Activated CD4-positive, CD25-positive, alpha-beta regulatory T cell treated with anti-CD3 and anti-CD28 coated beads, Interleukin-2, amount 50 U/mL, for 24 hours (primary cell): Measurements from ENCODE around the gene ARHGAP44.

Source experiments
- ATAC-seq, 2 donors: fragments of 150-1000 bp; cut with Tn5 transposase; one replicate each; pipeline ENCODE4 v1.10.0; 2021; ENCODE audit warnings: mild to moderate bottlenecking in 1 of 2, moderate library complexity in 1 of 2

ARHGAP44 gene

GRCh38 chr17:12996941-12997340 is 207.6 kb downstream of the ARHGAP44 start:
- no peak for ATAC-seq

GRCh38 chr17:12998461-12998860 is 209.2 kb downstream of the ARHGAP44 start:
- ATAC-seq: no peak

GRCh38 chr17:12998874-12999273 is 209.6 kb downstream of the ARHGAP44 start:
- no peak for ATAC-seq

- ATAC-seq: no peak
Observed at GRCh38 chr17:13000561-13000960, 211.3 kb downstream of the ARHGAP44 start.

- no peak for ATAC-seq
Observed at GRCh38 chr17:13001991-13002615, 212.8 kb downstream of the ARHGAP44 start.

- ATAC-seq: peak in 1 of 2 donors; percentile 35
Observed at GRCh38 chr17:13002761-13003453, 213.6 kb downstream of the ARHGAP44 start.

GRCh38 chr17:13003454-13003851 is 214.2 kb downstream of the ARHGAP44 start:
- peak in 1 of 2 donors; percentile 32 for ATAC-seq

GRCh38 chr17:13003927-13004326 is 214.6 kb downstream of the ARHGAP44 start:
- no peak for ATAC-seq

GRCh38 chr17:13004336-13004735 is 215.0 kb downstream of the ARHGAP44 start:
- ATAC-seq: no peak

GRCh38 chr17:13005530-13005929 is 216.2 kb downstream of the ARHGAP44 start:
- no peak for ATAC-seq

- no peak for ATAC-seq
Observed at GRCh38 chr17:13008461-13008860, 219.2 kb downstream of the ARHGAP44 start.

GRCh38 chr17:13010959-13011358 is 221.7 kb downstream of the ARHGAP44 start:
- no peak for ATAC-seq

- ATAC-seq: no peak
Observed at GRCh38 chr17:13014801-13015200, 225.5 kb downstream of the ARHGAP44 start.

- peak in 1 of 2 donors; percentile 11 for ATAC-seq
Observed at GRCh38 chr17:13016881-13017654, 227.8 kb downstream of the ARHGAP44 start.

GRCh38 chr17:13017655-13018459 is 228.6 kb downstream of the ARHGAP44 start, which contains the start of gene ELAC2:
Gene ELAC2 (minus strand): TSS chr17:13018027. CDS start chr17:13017947, 80 bp downstream.
- ATAC-seq: peak; percentile 98 to 99

- no peak for ATAC-seq
Observed at GRCh38 chr17:13024016-13024415, 234.7 kb downstream of the ARHGAP44 start.

- peak; percentile 83 to 84 for ATAC-seq
Observed at GRCh38 chr17:13024526-13025257, 235.4 kb downstream of the ARHGAP44 start.

- no peak for ATAC-seq
Observed at GRCh38 chr17:13025258-13025627, 235.9 kb downstream of the ARHGAP44 start.

GRCh38 chr17:13025687-13026086 is 236.4 kb downstream of the ARHGAP44 start:
- ATAC-seq: no peak

- no peak for ATAC-seq
Observed at GRCh38 chr17:13027246-13027645, 237.9 kb downstream of the ARHGAP44 start.

GRCh38 chr17:13029340-13029739 is 240.0 kb downstream of the ARHGAP44 start:
- ATAC-seq: no peak

GRCh38 chr17:13030056-13030455 is 240.8 kb downstream of the ARHGAP44 start:
- no peak for ATAC-seq
